ENCODE measurements around the gene PLEKHJ1.

Gene PLEKHJ1

GRCh38 chr19:2197270-2197669 is 38.9 kb downstream of the PLEKHJ1 start:
- no peak overlapping the region for H3K27ac ChIP-seq
- no peak overlapping the region for H3K4me3 ChIP-seq (ENCODE audit: low read depth in 1 of 2, low read length in 1 of 2)
- no peaks in the 10 kb centered on the region for H3K9me3 ChIP-seq
- H3K27me3 ChIP-seq = no peaks in the 10 kb centered on the region
- peaks cover 77% of the 10 kb centered on the region for H3K36me3 ChIP-seq
- TF ChIP-seq CTCF (IDR thresholded peaks at IDR 0.05) = no peak
- no peaks in the 10 kb centered on the region for H3K4me1 ChIP-seq (ENCODE audit: control insufficient read depth in 1 of 2, insufficient read depth in 1 of 2, low read depth in 1 of 2, low read length in 1 of 2)

- H3K4me1 ChIP-seq (ENCODE audit: control insufficient read depth in 1 of 2, insufficient read depth in 1 of 2, low read depth in 1 of 2, low read length in 1 of 2) = no peaks in the 10 kb centered on the region
- H3K27ac ChIP-seq = no peak overlapping the region
- TF ChIP-seq CTCF (IDR thresholded peaks at IDR 0.05) = no peak
- H3K9me3 ChIP-seq = no peaks in the 10 kb centered on the region
- H3K27me3 ChIP-seq = no peaks in the 10 kb centered on the region
- no peak overlapping the region for H3K4me3 ChIP-seq (ENCODE audit: low read depth in 1 of 2, low read length in 1 of 2)
- H3K36me3 ChIP-seq = peaks cover 82% of the 10 kb centered on the region
Measured at GRCh38 chr19:2195914-2196313, 40.2 kb downstream of the PLEKHJ1 start.

GRCh38 chr19:2195361-2195760 is 40.8 kb downstream of the PLEKHJ1 start:
- Histone ChIP-seq H3K27me3 (no peaks in the 10 kb centered on the region), H3K27ac (no peak overlapping the region), H3K4me3 (ENCODE audit: low read depth in 1 of 2, low read length in 1 of 2) (no peak overlapping the region), H3K4me1 (ENCODE audit: control insufficient read depth in 1 of 2, insufficient read depth in 1 of 2, low read depth in 1 of 2, low read length in 1 of 2) (no peaks in the 10 kb centered on the region), H3K9me3 (no peaks in the 10 kb centered on the region), H3K36me3 (peaks cover 87% of the 10 kb centered on the region)
- no peak for TF ChIP-seq CTCF (IDR thresholded peaks at IDR 0.05)

GRCh38 chr19:2194513-2195078 is 41.5 kb downstream of the PLEKHJ1 start:
- H3K36me3 ChIP-seq = peaks cover 84% of the 10 kb centered on the region
- TF ChIP-seq CTCF (IDR thresholded peaks at IDR 0.05) = no peak
- no peak overlapping the region for H3K27ac ChIP-seq
- H3K4me1 ChIP-seq (ENCODE audit: control insufficient read depth in 1 of 2, insufficient read depth in 1 of 2, low read depth in 1 of 2, low read length in 1 of 2) = no peaks in the 10 kb centered on the region
- H3K4me3 ChIP-seq (ENCODE audit: low read depth in 1 of 2, low read length in 1 of 2) = no peak overlapping the region
- H3K9me3 ChIP-seq = no peaks in the 10 kb centered on the region
- H3K27me3 ChIP-seq = no peaks in the 10 kb centered on the region

GRCh38 chr19:2193807-2194206 is 42.3 kb downstream of the PLEKHJ1 start:
- peaks cover 3 to 4% of the 10 kb centered on the region in 2 experiments for H3K4me1 ChIP-seq (ENCODE audit: control insufficient read depth in 1 of 2, insufficient read depth in 1 of 2, low read depth in 1 of 2, low read length in 1 of 2)
- H3K27me3 ChIP-seq = no peaks in the 10 kb centered on the region
- no peak for TF ChIP-seq CTCF (IDR thresholded peaks at IDR 0.05)
- H3K27ac ChIP-seq = no peak overlapping the region
- H3K4me3 ChIP-seq (ENCODE audit: low read depth in 1 of 2, low read length in 1 of 2) = no peak overlapping the region
- H3K36me3 ChIP-seq = peaks cover 82% of the 10 kb centered on the region
- H3K9me3 ChIP-seq = no peaks in the 10 kb centered on the region

GRCh38 chr19:2192862-2193261 is 43.3 kb downstream of the PLEKHJ1 start:
- H3K9me3 ChIP-seq = no peaks in the 10 kb centered on the region
- H3K4me3 ChIP-seq (ENCODE audit: low read depth in 1 of 2, low read length in 1 of 2) = no peak overlapping the region
- H3K27me3 ChIP-seq = no peaks in the 10 kb centered on the region
- H3K36me3 ChIP-seq = peaks cover 77% of the 10 kb centered on the region
- no peak overlapping the region for H3K27ac ChIP-seq
- H3K4me1 ChIP-seq (ENCODE audit: control insufficient read depth in 1 of 2, insufficient read depth in 1 of 2, low read depth in 1 of 2, low read length in 1 of 2) = peaks cover 11 to 13% of the 10 kb centered on the region in 2 experiments
- no peak for TF ChIP-seq CTCF (IDR thresholded peaks at IDR 0.05)
